ENCODE measurements around the gene POLE4. TPM values are rescaled to one million over a fixed set of nuclear protein-coding genes. Genes with fewer than 3 reads are reported as not detected.
A peak's percentile ranks its signal among the peaks of the same experiment; 100 is the strongest.

Gene POLE4
- total RNA-seq, 1 experiment from 2014 or later, result 34.4 TPM

DNA sequence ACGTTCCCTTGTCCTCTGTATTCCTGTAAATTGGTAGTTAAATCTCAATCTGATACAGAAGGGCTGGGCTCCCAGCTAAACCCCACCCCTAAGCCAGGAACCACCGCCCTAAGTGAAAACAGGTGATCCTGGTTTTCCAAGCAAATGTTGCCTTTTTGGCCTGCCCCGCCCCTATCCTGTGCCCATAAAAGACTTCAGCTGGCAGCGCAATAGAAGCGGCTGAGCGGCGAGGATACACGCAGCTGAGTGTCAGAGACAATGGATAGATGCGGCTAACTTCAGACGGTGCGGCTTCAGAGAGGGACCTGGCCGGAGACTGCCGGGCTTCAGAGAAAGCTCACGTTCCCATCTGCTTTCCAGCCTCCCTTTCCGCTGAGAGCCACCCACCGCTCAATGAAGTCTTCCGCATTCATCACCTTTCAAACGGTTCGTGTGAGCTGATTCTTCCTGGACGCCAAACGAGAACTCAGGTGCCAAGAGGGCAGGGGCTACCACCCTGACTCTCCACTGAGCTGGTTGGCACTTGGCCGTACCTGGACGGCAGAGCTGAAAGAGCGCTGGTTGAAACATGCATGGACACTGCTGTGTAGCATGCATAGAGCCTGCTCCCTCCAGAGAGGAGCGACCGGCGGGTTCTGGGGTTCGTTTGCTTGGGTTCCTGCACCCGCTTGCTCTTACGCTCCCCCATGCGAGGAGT lies 49.5 kb upstream of the POLE4 start:
- no peak overlapping the region for H2BK15ac ChIP-seq (ENCODE audit: low read depth, low read length)
- H4K5ac ChIP-seq (ENCODE audit: insufficient read length, low read depth, low read length), result no peak overlapping the region
- peak overlapping the region; percentile 50; the same call in 1 of the 2 replicates for H3K14ac ChIP-seq (ENCODE audit: insufficient read depth, low read length)
- no peak overlapping the region for H3K4ac ChIP-seq (ENCODE audit: low read depth, low read length)
- no peak overlapping the region for H4K91ac ChIP-seq (ENCODE audit: insufficient read length, low read depth, low read length)
- no peaks in the 10 kb centered on the region for H4K20me1 ChIP-seq (ENCODE audit: control insufficient read depth, insufficient read depth, insufficient read length)
- no peak overlapping the region for H3K56ac ChIP-seq (ENCODE audit: insufficient read length, low read depth, low read length)
- H2BK120ac ChIP-seq (ENCODE audit: low read depth, low read length, poor library complexity, severe bottlenecking), result no peak overlapping the region
- Mint-ChIP-seq H3K27ac (no peak overlapping the region), H3K4me3 (peak overlapping the region; percentile 42 to 43), H3K27me3 (ENCODE audit: low read depth) (peaks cover 31% of the 10 kb centered on the region), H3K4me1 (peaks cover 10 to 12% of the 10 kb centered on the region in 2 experiments), H3K9me3 (peaks cover 0 to 5% of the 10 kb centered on the region in 2 experiments; a peak in 4 of 5 replicates), H3K36me3 (ENCODE audit: insufficient read depth in 1 of 3, low read depth in 3 of 3) (peaks cover 0 to 6% (median 0%) of the 10 kb centered on the region in 3 experiments; a peak in 2 of 7 replicates)
- H2BK5ac ChIP-seq (ENCODE audit: insufficient read length, low read length), result no peak overlapping the region
- no peak overlapping the region for H3K9ac ChIP-seq (ENCODE audit: extremely low read depth, insufficient read length, low read length)
- WGBS (ENCODE audit: extremely low coverage, insufficient read length, low lambda C conversion rate), result no CpG with 5 or more reads among the region's 31 CpGs
- no peaks in the 10 kb centered on the region for H3K79me1 ChIP-seq (ENCODE audit: insufficient read depth, low read depth, low read length, poor library complexity, severe bottlenecking)
- no peak overlapping the region for H2AFZ ChIP-seq (ENCODE audit: low read length)
- H2AK5ac ChIP-seq (ENCODE audit: insufficient read length, low read length), result no peak overlapping the region
- no peaks in the 10 kb centered on the region for H3K27me3 ChIP-seq (ENCODE audit: insufficient read depth, low read length)
- H2BK20ac ChIP-seq (ENCODE audit: low read depth, low read length, poor library complexity, severe bottlenecking), result no peak overlapping the region
- no peak overlapping the region for H3T11ph ChIP-seq (ENCODE audit: low read length)
- peaks cover 7% of the 10 kb centered on the region for H3K23me2 ChIP-seq (ENCODE audit: insufficient read length, low read depth, low read length, poor library complexity, severe bottlenecking)
- H3K27ac ChIP-seq (ENCODE audit: insufficient read length, low read depth, low read length), result no peak overlapping the region
- no peak overlapping the region for H3K18ac ChIP-seq (ENCODE audit: insufficient read length, low read depth, low read length)
- no peak overlapping the region for H2BK12ac ChIP-seq (ENCODE audit: insufficient read length, low read depth, low read length)
- no peaks in the 10 kb centered on the region for H3K4me1 ChIP-seq (ENCODE audit: insufficient read depth, low read length)
- H3K4me2 ChIP-seq (ENCODE audit: insufficient read depth, insufficient read length, low read length), result peak overlapping the region; percentile 80
- H3K9me3 ChIP-seq (ENCODE audit: control insufficient read depth, low read depth, low read length), result no peaks in the 10 kb centered on the region
- no peaks in the 10 kb centered on the region for H3K79me2 ChIP-seq (ENCODE audit: insufficient read depth, low read length)
- no peak for TF ChIP-seq CTCF (conservative IDR thresholded peaks at IDR 0.05)
- peak; percentile 72 for DNase-seq
- no peak overlapping the region for H4K8ac ChIP-seq (replicated peaks; ENCODE audit: insufficient read length, low read depth, low read length)
- H3K23ac ChIP-seq (ENCODE audit: insufficient read length, low read depth, low read length), result no peak overlapping the region

Data from H9 (cell line).